A673 (cell line): ENCODE data around the gene CBLC.

Experiments used
- EZH2 ChIP-seq: fragments of 200-600 bp; sonication (generic); IDR thresholded peaks from 2 replicates; pipeline ENCODE4 v1.6.1; 2017; ENCODE audit warnings: borderline replicate concordance, low read depth, mild to moderate bottlenecking, mixed read lengths, antibody characterized with exemption, low read length; ENCODE audit not compliant: poor library complexity, severe bottlenecking
- TF ChIP-seq, protein P1 (sequence below): fragments of 300-800, 200-600 bp; sonication (generic); conservative IDR thresholded peaks from 2 replicates; pipeline ENCODE4 v1.5.1; 2017; ENCODE audit warnings: low read depth, mild to moderate bottlenecking, antibody characterized with exemption, low read length, moderate library complexity, mixed read lengths

DNA sequence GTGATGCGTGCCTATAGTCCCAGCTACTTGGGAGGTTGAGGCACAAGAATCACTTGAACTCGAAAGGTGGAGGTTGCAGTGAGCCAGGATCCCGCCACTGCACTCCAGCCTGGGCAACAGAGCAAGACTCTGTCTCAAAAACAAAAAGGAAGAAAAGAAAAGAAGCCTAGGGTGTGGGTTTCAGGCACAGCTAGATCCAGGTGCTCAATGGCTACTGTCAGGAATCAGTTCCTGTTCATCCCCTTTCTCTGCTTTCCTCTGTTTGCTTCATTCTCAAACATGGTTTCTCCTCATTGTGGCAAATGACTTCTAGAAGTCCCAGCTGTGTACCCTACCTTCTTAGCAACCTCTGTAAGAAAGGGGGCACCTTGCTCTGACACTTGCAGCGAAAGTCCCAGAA, 5.9 kb downstream of the CBLC start:
- TF ChIP-seq, protein P1, sequence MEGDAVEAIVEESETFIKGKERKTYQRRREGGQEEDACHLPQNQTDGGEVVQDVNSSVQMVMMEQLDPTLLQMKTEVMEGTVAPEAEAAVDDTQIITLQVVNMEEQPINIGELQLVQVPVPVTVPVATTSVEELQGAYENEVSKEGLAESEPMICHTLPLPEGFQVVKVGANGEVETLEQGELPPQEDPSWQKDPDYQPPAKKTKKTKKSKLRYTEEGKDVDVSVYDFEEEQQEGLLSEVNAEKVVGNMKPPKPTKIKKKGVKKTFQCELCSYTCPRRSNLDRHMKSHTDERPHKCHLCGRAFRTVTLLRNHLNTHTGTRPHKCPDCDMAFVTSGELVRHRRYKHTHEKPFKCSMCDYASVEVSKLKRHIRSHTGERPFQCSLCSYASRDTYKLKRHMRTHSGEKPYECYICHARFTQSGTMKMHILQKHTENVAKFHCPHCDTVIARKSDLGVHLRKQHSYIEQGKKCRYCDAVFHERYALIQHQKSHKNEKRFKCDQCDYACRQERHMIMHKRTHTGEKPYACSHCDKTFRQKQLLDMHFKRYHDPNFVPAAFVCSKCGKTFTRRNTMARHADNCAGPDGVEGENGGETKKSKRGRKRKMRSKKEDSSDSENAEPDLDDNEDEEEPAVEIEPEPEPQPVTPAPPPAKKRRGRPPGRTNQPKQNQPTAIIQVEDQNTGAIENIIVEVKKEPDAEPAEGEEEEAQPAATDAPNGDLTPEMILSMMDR = no peak
- no peak for TF ChIP-seq EZH2
